Hepatocyte (in vitro differentiated cells): ENCODE results near the gene DSPP. TPM values are rescaled to one million over a fixed set of nuclear protein-coding genes. Genes with fewer than 3 reads are reported as not detected.

Experiments used
- DNase-seq: peaks from one replicate; pipeline ENCODE4 v3.0.0-alpha.2; 2016; ENCODE audit warnings: low spot score
- H2AFZ ChIP-seq: fragments of 200-600 bp; sonication (generic); 2 replicates; pipeline ENCODE4 v1.6.0; 2016; ENCODE audit warnings: antibody characterized with exemption, mild to moderate bottlenecking
- H3K27ac ChIP-seq: fragments of 200-600 bp; sonication (generic); 2 replicates; pipeline ENCODE4 v1.5.1; 2016; ENCODE audit warnings: mild to moderate bottlenecking
- H3K27me3 ChIP-seq: fragments of 200-600 bp; sonication (generic); 2 replicates; pipeline ENCODE4 v1.6.1; 2016
- H3K36me3 ChIP-seq: fragments of 200-600 bp; sonication (generic); replicated peaks from 2 replicates; pipeline ENCODE4 v1.5.1; 2016; ENCODE audit warnings: low read depth; ENCODE audit not compliant: insufficient read depth
- H3K4me1 ChIP-seq: fragments of 200-600 bp; sonication (generic); 2 replicates; pipeline ENCODE4 v1.5.1; 2016; ENCODE audit warnings: mild to moderate bottlenecking, moderate library complexity; ENCODE audit not compliant: insufficient read depth
- H3K4me2 ChIP-seq: fragments of 200-600 bp; sonication (generic); 2 replicates; pipeline ENCODE4 v1.6.0; 2016
- H3K4me3 ChIP-seq: fragments of 200-600 bp; sonication (generic); 2 replicates; pipeline ENCODE4 v1.5.1; 2016; ENCODE audit warnings: mild to moderate bottlenecking
- H3K79me2 ChIP-seq: fragments of 200-600 bp; sonication (generic); 2 replicates; pipeline ENCODE4 v1.6.0; 2017; ENCODE audit warnings: mild to moderate bottlenecking
- H3K9me2 ChIP-seq: fragments of 200-600 bp; sonication (generic); replicated peaks from 2 replicates; pipeline ENCODE4 v1.6.0; 2017; ENCODE audit warnings: mild to moderate bottlenecking; ENCODE audit not compliant: insufficient read depth
- H3K9me3 ChIP-seq: fragments of 200-600 bp; sonication (generic); 2 replicates; pipeline ENCODE4 v1.5.1; 2016; ENCODE audit warnings: low read depth, mild to moderate bottlenecking
- H4K20me1 ChIP-seq: fragments of 200-600 bp; sonication (generic); 2 replicates; pipeline ENCODE4 v1.6.0; 2016; ENCODE audit warnings: mild to moderate bottlenecking; ENCODE audit not compliant: insufficient read depth, poor library complexity, severe bottlenecking
- CTCF ChIP-seq: fragments of 200-600 bp; sonication (generic); IDR thresholded peaks from 2 replicates; pipeline ENCODE4 v1.5.1; 2016; ENCODE audit warnings: antibody characterized with exemption, mild to moderate bottlenecking; ENCODE audit not compliant: poor library complexity
- EZH2 ChIP-seq: fragments of 200-600 bp; sonication (generic); IDR thresholded peaks from 2 replicates; pipeline ENCODE4 v1.6.1; 2016; ENCODE audit warnings: antibody characterized with exemption, mild to moderate bottlenecking, borderline replicate concordance
- EZH2phosphoT487 ChIP-seq: fragments of 200-600 bp; sonication (generic); IDR thresholded peaks from one replicate; pipeline ENCODE4 v1.6.1; 2018; ENCODE audit warnings: antibody characterized with exemption, mild to moderate bottlenecking, low read depth, moderate library complexity; ENCODE audit not compliant: unreplicated experiment, severe bottlenecking
- WGBS: methylation state at CpG from one replicate; pipeline ENCODE4 v1.1.6; 2016; ENCODE audit warnings: low lambda C conversion rate; ENCODE audit errors: missing lambda C conversion rate; 5-methylcytosine and 5-hydroxymethylcytosine counted together
- polyA plus RNA-seq: library from polyadenylated mRNA; unstranded; fragments of >200 nt; fragmentation: Nextera tagmentation; extraction: Ambion mirVana; gene quantifications from 2 replicates; pipeline ENCODE4 v1.2.1, GENCODE V29; 2016
- total RNA-seq: library from RNA; depleted of rRNA; stranded (reverse); fragments of >200 nt; gene quantifications from 2 replicates; pipeline ENCODE4 v1.2.3, GENCODE V29; 2014

The DSPP gene
- total and polyA plus RNA-seq, 2 experiments from 2014 or later: not detected

- TF ChIP-seq EZH2phosphoT487 (no peak), CTCF (no peak), EZH2 (no peak)
- DNase-seq: no peak
- Histone ChIP-seq H3K4me2 (no peak overlapping the region), H3K4me1 (no peaks in the 10 kb centered on the region), H3K79me2 (no peaks in the 10 kb centered on the region), H3K4me3 (no peak overlapping the region), H4K20me1 (no peaks in the 10 kb centered on the region), H3K27me3 (peaks cover 10% of the 10 kb centered on the region), H2AFZ (no peak overlapping the region), H3K36me3 (no peaks in the 10 kb centered on the region), H3K9me2 (no peaks in the 10 kb centered on the region), H3K27ac (no peak overlapping the region), H3K9me3 (no peaks in the 10 kb centered on the region)
- WGBS: 95% methylated on average over 6 of the region's 6 CpGs
Observed at GRCh38 chr4:87620086-87620485, 11.8 kb downstream of the DSPP start.

- no peaks in the 10 kb centered on the region for H4K20me1 ChIP-seq
- no peaks in the 10 kb centered on the region for H3K9me2 ChIP-seq
- H2AFZ ChIP-seq: no peak overlapping the region
- no peaks in the 10 kb centered on the region for H3K36me3 ChIP-seq
- no peak overlapping the region for H3K4me3 ChIP-seq
- no peak overlapping the region for H3K27ac ChIP-seq
- H3K9me3 ChIP-seq: no peaks in the 10 kb centered on the region
- TF ChIP-seq EZH2 (no peak), CTCF (no peak), EZH2phosphoT487 (no peak)
- no peak overlapping the region for H3K4me2 ChIP-seq
- H3K27me3 ChIP-seq: peaks cover 10% of the 10 kb centered on the region
- DNase-seq: no peak
- H3K79me2 ChIP-seq: no peaks in the 10 kb centered on the region
- no peaks in the 10 kb centered on the region for H3K4me1 ChIP-seq
Observed at GRCh38 chr4:87620491-87620890, 12.2 kb downstream of the DSPP start.

- H4K20me1 ChIP-seq: no peaks in the 10 kb centered on the region
- H3K4me3 ChIP-seq: no peak overlapping the region
- H3K9me2 ChIP-seq: no peaks in the 10 kb centered on the region
- no peak overlapping the region for H3K4me2 ChIP-seq
- no peak overlapping the region for H3K27ac ChIP-seq
- no peaks in the 10 kb centered on the region for H3K9me3 ChIP-seq
- DNase-seq: no peak
- H3K27me3 ChIP-seq: peaks cover 10% of the 10 kb centered on the region
- 73% methylated on average over 8 of the region's 8 CpGs for WGBS
- H2AFZ ChIP-seq: no peak overlapping the region
- H3K79me2 ChIP-seq: no peaks in the 10 kb centered on the region
- H3K36me3 ChIP-seq: no peaks in the 10 kb centered on the region
- TF ChIP-seq EZH2phosphoT487 (no peak), CTCF (no peak), EZH2 (no peak)
- H3K4me1 ChIP-seq: no peaks in the 10 kb centered on the region
Observed at GRCh38 chr4:87622303-87622702, 14.0 kb downstream of the DSPP start.

- H3K4me1 ChIP-seq: no peaks in the 10 kb centered on the region
- H3K27me3 ChIP-seq: peaks cover 10% of the 10 kb centered on the region
Observed at GRCh38 chr4:87624698-87625097, 16.4 kb downstream of the DSPP start.

More at GRCh38 chr4:87624698-87625097, 16.4 kb downstream of the DSPP start:
- no peaks in the 10 kb centered on the region for H4K20me1 ChIP-seq
- TF ChIP-seq EZH2phosphoT487 (no peak), EZH2 (no peak), CTCF (no peak)
- WGBS: 72% methylated on average over 2 of the region's 2 CpGs
- H3K27ac ChIP-seq: no peak overlapping the region
- H2AFZ ChIP-seq: no peak overlapping the region
- no peaks in the 10 kb centered on the region for H3K9me2 ChIP-seq
- no peak overlapping the region for H3K4me2 ChIP-seq
- no peaks in the 10 kb centered on the region for H3K79me2 ChIP-seq
- H3K9me3 ChIP-seq: no peaks in the 10 kb centered on the region
- DNase-seq: no peak
- H3K36me3 ChIP-seq: no peaks in the 10 kb centered on the region
- no peak overlapping the region for H3K4me3 ChIP-seq
